Medulla oblongata (tissue), 1 donor: ENCODE measurements around the gene IQGAP2.

ENCODE experiments used
- DNase-seq: peaks from one replicate; pipeline ENCODE4 v3.0.0-alpha.2; 2015; ENCODE audit errors: extremely low spot score

Gene IQGAP2

DNA sequence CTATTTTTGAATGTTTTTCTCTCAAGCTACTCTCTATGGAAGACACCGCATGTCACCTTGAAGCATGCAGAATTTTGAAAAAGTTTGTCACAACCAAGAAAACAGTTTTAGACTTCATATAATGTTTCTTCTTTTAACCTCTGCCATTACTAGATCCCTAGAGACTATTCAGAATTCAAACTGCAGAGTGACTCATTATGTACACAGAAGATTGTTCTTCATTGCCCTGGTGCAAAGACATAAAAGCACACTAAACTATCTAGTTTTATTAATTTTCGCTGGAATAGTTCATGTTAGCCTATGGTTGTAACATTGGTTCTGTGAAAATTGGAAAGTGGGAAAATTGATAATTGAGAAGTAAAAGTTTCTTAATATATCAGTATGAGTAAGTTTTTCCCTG lies 201.8 kb downstream of the IQGAP2 start:
- no peak for DNase-seq

DNA sequence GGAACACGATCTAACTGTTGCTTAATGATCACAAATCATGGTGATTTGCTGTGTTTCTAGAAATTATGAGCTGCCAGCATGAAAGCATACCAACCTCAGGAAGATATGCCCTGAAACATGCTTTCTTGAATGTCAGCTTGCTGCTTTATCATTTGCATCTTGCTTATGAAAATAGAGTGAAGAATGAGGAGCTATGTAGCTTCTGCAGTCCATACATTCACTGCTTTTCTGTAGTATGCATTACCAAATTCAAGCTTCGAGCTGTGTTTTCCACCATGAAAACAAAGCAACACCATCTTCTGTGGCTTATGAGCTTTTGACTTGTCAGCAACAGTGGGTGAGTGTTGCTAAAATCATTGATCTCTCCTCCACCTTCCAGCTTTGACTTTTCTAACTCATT lies 203.6 kb downstream of the IQGAP2 start:
- no peak for DNase-seq

DNA sequence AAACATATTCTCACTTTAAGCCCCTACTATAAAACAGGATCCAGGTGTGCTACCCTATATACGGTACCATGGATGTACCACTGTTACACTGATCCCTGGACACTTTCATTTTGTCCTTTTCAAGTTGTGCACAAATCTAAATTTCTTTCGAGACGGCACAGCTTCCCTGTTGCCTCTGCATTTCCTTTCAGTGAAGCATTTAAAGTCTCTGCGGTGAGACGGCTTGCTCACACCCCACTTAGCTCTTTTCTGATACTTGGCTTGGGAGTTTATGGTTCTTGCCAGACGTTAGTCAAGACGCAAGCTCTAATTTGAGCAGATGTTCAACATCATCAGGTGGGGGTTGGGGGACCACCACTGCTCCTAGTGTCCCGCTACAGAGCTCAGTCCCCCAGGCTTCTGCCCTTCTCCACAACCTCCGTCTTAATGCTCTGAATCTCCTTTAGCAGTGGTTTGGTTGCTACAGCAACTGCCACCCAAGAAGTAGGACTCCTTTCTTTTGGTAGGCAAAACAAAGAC lies 204.3 kb downstream of the IQGAP2 start:
- DNase-seq = no peak

- DNase-seq = no peak
Measured at GRCh38 chr5:76608833-76609232, 205.7 kb downstream of the IQGAP2 start.

DNA sequence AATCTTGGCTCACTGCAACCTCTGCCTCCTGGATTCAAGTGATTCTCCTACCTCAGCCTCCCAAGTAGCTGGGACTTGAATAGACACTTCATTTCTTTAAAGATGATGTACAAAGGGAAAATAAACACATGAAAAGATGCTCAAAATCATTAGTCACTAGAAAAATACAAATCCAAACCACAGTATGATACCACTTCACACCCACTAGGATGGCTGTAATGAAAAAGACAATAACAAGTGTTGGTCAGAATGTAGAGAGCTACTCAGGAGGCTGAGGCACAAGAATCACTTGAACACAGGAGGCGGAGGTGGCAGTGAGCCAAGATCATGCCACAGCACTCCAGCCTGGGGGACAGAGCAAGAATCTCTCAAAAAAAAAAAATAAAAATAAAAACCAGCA lies 207.1 kb downstream of the IQGAP2 start:
- no peak for DNase-seq

- DNase-seq = no peak
Measured at GRCh38 chr5:76612942-76613341, 209.9 kb downstream of the IQGAP2 start.

- DNase-seq = no peak
Measured at GRCh38 chr5:76615759-76616158, 212.7 kb downstream of the IQGAP2 start.

DNA sequence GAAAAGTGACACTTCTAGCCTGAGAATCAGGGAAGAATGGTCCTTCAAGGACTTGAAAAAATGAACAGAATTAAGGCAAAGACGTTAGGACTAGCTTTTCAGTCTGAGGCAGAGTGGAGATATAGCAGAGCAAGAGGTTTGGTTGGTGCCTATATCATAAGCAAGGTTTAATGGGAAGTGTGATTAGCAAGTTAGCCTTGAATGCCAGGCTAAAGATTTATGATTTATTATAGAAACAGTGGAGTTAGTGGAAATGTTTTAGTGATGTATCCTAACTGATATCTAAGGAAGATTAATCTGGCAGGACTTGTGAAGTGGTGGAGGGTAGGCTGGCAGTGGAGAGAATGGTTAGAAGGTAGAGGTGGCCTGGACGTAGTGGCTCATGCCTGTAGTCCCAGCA lies 213.1 kb downstream of the IQGAP2 start:
- DNase-seq = no peak

DNA sequence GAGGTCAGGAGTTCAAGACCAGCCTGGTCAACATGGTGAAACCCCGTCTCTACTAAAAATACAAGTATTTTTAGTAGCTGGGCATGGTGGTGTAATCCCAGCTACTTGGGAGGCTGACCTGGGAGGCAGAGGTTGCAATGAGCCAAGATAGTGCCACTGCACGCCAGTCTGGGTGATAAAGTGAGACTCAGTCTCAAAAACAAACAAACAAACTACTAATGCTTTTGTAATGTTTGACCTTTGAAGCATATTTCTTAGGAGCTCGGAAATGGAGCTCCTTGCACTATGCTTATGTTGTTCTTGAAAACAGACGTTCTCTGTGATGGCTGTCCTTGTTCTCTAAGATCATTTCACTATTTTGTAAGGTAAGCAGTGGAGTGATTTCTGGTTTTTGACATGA lies 214.1 kb downstream of the IQGAP2 start:
- DNase-seq = no peak

GRCh38 chr5:76617675-76618074 lies 214.6 kb downstream of the IQGAP2 start:
- no peak for DNase-seq

GRCh38 chr5:76620166-76620565 lies 217.1 kb downstream of the IQGAP2 start:
- no peak for DNase-seq

DNA sequence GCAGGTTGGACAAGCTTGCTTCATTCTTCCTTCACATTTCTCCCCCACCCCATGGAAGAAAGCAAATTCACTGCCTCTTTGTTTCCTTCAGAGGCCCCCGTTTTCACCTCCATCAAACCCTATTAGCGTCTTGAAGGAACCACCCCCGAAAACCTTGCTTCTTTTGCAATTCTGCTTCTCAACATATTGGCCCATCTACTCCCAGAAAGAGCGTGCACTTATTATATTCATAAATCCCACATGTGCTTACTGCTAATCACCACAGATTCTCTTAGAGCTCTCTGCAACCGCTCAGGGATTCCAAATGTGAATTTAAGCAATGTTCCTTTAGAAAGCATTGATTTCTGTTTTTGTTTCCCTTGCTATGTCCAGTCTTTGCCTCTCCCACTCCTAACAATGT lies 219.0 kb downstream of the IQGAP2 start:
- DNase-seq = no peak

GRCh38 chr5:76622973-76623596 lies 220.0 kb downstream of the IQGAP2 start, which contains the start of gene F2RL2:
Gene F2RL2 (minus strand): TSS chr5:76623403. CDS start chr5:76623230, 173 bp downstream.
- no peak for DNase-seq

DNA sequence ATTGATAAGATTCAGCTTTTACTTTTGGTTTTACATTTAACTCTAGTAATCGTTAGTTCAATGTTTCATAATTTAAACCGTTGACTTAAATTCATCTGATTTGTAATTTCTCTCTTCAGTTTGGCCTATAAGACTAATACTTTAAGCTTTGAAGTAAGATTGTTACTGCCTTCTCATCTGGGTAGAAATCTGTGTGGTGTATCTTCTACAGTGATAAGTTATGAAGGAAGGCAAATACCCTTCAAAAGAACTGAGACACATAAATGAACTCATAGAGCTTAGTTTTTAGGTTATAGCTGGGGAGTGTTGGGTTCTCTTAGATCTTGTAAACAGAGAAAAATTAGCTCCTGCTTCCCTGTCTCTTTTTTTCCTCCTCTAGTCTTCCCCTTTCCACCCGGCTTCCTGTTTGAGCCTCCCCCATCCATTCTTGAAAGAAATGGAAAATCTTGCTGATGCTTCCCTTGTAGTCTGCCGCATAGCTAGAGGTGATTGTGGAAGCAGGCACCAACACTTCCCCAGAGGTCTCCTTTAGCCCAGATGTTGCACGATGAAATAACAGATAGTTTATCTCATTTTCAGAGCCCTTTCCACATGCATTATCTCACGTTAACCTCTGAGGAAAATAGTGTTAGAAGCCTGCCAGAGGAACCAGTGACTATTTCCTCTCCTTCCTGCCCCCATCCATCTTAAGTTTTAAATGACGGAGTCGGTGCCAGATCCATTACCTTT lies 222.2 kb downstream of the IQGAP2 start:
- no peak for DNase-seq

- DNase-seq = no peak
Measured at GRCh38 chr5:76626738-76627137, 223.7 kb downstream of the IQGAP2 start.

DNA sequence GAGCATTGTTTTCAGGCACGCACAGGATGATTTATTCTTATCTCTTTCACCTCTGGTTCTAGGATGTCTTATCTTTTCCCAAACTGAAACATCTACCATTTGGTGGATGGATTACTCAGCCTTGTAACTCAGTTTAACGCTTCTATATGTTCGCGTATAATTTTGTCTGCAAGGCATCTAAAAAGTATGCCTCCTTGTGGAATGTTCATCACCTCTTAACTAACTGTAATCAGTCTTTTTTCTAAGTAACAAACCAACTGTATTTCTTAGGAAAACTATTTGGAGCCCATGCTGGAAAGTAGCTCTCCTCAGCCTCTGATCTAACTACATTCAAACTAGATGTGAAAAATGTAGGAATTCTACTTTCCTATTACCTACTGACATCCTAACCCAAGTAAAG lies 231.6 kb downstream of the IQGAP2 start:
- no peak for DNase-seq

DNA sequence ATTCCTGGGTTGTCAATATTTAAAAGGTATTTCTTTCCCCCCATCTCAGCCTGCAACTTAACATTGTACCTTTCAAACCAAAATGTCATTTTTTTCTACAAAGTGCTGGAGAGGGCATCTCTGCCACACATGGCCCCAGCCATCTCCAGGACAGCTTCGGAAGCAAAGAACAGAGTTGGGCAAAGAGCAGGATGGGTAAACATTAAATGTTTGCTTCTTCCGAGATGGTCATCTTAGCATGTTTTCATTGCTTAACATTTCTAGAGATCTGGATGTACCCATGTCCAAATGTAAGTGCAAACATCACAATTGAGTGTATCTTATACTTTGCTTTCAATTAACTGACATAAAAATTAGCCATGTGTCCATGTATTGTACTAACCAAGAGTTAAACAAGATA lies 234.4 kb downstream of the IQGAP2 start:
- DNase-seq = no peak

DNA sequence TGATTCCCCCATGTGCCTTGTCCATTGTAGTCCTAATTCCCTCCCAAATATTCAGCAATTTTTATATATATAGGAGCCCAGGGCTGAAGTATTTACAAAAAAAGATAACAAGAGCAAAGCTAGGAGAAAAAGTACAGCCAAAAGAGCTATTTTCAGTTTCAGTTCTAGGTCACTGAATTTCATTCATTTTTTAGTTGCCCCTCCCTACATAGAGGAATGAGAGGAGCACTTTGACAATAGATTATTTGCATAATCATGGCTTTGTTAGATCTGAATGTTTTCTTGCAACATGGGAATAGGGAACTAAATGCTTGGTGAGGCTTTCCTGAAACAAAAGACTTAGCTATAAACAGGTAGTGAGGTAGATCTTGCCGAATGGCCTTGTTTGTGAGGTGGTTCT lies 235.4 kb downstream of the IQGAP2 start:
- DNase-seq = no peak

GRCh38 chr5:76641514-76642120 lies 238.5 kb downstream of the IQGAP2 start:
- peak; percentile 73 for DNase-seq

GRCh38 chr5:76642390-76643040 lies 239.4 kb downstream of the IQGAP2 start:
- DNase-seq = no peak

DNA sequence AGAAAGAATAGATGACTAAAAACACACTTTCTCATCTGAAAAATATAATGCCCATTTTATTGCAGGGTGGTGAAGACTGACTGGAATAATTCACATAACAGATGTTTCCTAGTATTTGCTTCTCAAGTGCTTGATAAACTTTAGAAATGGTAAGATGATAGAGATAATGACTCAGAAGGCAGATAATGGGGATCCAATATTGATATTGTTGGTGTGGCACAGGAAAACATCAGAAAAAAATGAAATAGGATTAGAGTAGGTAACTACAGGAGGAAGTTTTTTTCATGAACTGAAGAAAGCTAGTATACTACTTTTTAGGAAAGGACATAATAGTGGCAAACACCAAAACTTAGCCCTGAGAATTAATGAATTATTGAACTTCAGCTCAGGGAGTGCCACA lies 240.3 kb downstream of the IQGAP2 start:
- no peak for DNase-seq

DNA sequence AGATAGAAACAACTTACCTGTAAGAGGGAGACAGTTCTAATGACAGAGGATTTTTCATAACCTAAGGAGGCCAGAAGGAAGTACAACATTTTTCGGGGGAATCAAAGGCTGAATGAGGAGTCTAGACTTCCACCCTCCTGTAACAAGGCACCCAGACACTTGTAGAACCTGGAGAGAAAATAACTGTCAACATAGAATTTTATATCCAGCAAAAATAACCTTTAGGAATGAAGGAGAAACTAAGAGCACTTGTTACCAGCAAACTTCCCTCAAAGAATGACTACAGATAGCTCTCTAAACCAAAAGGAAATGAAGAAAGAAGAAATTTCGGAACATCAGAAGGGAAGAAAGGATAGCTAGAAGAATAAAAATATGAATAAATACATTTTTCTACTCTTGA lies 246.1 kb downstream of the IQGAP2 start:
- no peak for DNase-seq
